Heart left ventricle (tissue), 16 donors: ENCODE results near the gene UCMA. TPM values are rescaled to one million over a fixed set of nuclear protein-coding genes. Genes with fewer than 3 reads are reported as not detected.
"Not testable (repeated sequence)": the region's sequence is repeated elsewhere in the genome, so short reads cannot be mapped to it uniquely, and the experiment has no call there.

Experiments used
- ATAC-seq, 4 donors: fragments of 200-7000 bp; cut with Tn5 transposase; one replicate each; pipeline ENCODE4 v1.9.1; 2020 to 2022; ENCODE audit warnings: moderate library complexity in 4 of 4, mild to moderate bottlenecking in 3 of 4, moderate number of reproducible peaks in 1 of 4
- DNase-seq, 5 donors: peaks; one replicate each; pipeline ENCODE4 v3.0.0-alpha.2; 2020
- H3K27ac ChIP-seq, 12 donors: fragments of 200-600 bp; sonication (generic) in 4 of 12; one replicate each; pipeline versions ENCODE4 v1.5.0 to v1.8.0; 2016 to 2022; ENCODE audit warnings: mild to moderate bottlenecking in 2 of 12
- H3K27me3 ChIP-seq, 9 donors: fragments of 200-600 bp; sonication (generic) in 2 of 9; one replicate each; pipeline versions ENCODE4 v1.5.1 to v1.8.0; 2016 to 2022; ENCODE audit warnings: mild to moderate bottlenecking in 3 of 9
- H3K36me3 ChIP-seq, 9 donors: fragments of 200-600 bp; sonication (generic) in 2 of 9; one replicate each; pipeline versions ENCODE4 v1.5.0 to v1.8.0; 2018 to 2022; ENCODE audit warnings: mild to moderate bottlenecking in 2 of 9
- H3K4me1 ChIP-seq, 12 donors: fragments of 200-600 bp; sonication (generic) in 4 of 12; one replicate each; pipeline versions ENCODE4 v1.5.0 to v1.8.0; 2016 to 2022; ENCODE audit warnings: mild to moderate bottlenecking in 3 of 12
- H3K4me3 ChIP-seq, 12 donors: fragments of 200-600 bp; sonication (generic) in 4 of 12; one replicate each; pipeline versions ENCODE4 v1.5.0 to v1.8.0; 2017 to 2022; ENCODE audit warnings: mild to moderate bottlenecking in 9 of 12, moderate library complexity in 4 of 12
- H3K9me3 ChIP-seq, 12 donors: fragments of 200-600 bp; sonication (generic) in 4 of 12; one replicate each; pipeline versions ENCODE4 v1.5.0 to v1.8.0; 2016 to 2022; ENCODE audit warnings: mild to moderate bottlenecking in 1 of 12
- POLR2A ChIP-seq, 2 donors: fragments of 450-650 bp; IDR thresholded peaks; one replicate each; pipeline ENCODE4 v1.6.1; 2017; ENCODE audit warnings: antibody characterized with exemption in 2 of 2, mild to moderate bottlenecking in 2 of 2, moderate library complexity in 2 of 2
- WGBS, 4 donors: extraction: QIAGEN DNeasy Blood & Tissue Kit in 2 of 4; methylation state at CpG; one replicate each; pipeline versions ENCODE4 v1.1.5 to v1.1.7; 2013 to 2018; 5-methylcytosine and 5-hydroxymethylcytosine counted together
- intact Hi-C, 10 donors: fragments of 100-400 bp; cut with DNase I; formaldehyde crosslinking; loops; one replicate each; pipeline versions ENCODE4 v1.11.1 to v1.14.2; 2022
- polyA plus RNA-seq, 2 donors: library from polyadenylated mRNA; stranded (reverse); fragments of 200-250 nt; gene quantifications; one replicate each; pipeline ENCODE4 v1.2.3, GENCODE V29; 2013
- total RNA-seq, 9 donors: library from RNA; depleted of rRNA in 2 of 9; stranded (reverse); fragments of >200 nt in 2 of 9; fragmentation: NEBNext Ultra II Directional in 3 of 9; extraction: Animal tissue kit (Norgen Biotek cat#: 25700) in 3 of 9; gene quantifications; one replicate each; pipeline versions ENCODE4 v1.1.0 to v1.2.4, GENCODE V29; 2016 to 2023
- TF ChIP-seq, protein P1 (sequence below), 12 donors: fragments of 200-600 bp; sonication (generic) in 4 of 12; IDR thresholded peaks; one replicate each; pipeline versions ENCODE4 v1.5.0 to v1.8.0; 2018 to 2022; ENCODE audit warnings: antibody characterized with exemption in 12 of 12, mild to moderate bottlenecking in 5 of 12
- donor health status: ischemic (EF 13 %, LVEDD 7.1; RV severe dilation, severe dysfunction).
- donor health status: healthy with polysubstance abuse.
- donor health status: DM: no; HTN: yes; CAD: no.
- donor health status: DM: no; HTN: no; CAD: no.
- donor health status: ischemic (EF 25% LVEDD 6.9; RV normal size, moderate dysfunction).
- donor health status: ischemic (EF 25% LVEDD 5.7; RV mildly dilated, moderate dysfunction).
- donor health status: healthy.
- donor health status: DM: yes; HTN: yes; CAD: no.
- donor health status: ischemic (EF 35%, LVEDD 5.7; RV mildly dilated, moderate dysfunction).
- donor health status: nonischemic (EF 11% LVEDD 7.7; RV severe dilation, severe dysfunction).
- donor health status: DM: yes; HTN: yes; CAD: no.
- donor health status: PGD.
- donor health status: ischemic (EF 29% LVEDD 5.4; RV normal size, mild dysfunction).
- donor health status: nonischemic (EF 23%, LVEDD 6.1; RV moderate dilation, normal function).

The UCMA gene
- total and polyA plus RNA-seq, 11 donors, result 0.38 TPM; not detected in 10

DNA sequence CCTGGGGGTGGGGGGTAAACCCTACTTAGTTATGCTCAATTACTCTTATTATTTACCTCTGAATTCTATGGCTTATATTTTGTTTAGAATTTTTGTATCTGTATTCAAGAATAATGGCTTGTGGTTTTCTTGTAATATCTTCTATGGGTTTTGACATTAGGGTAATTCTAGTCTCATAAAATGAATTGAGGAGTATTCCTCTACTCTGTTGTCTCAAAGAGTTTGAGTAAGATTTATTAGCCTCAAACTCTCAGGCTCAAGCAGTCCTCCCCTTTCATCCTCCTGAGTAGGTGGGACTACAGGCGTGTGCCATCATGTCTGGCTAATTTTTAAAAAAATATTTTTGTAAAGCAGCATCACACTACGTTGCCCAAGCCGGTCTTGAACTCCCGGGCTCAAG, 19.6 kb upstream of the UCMA start:
- no peak overlapping the region for H3K27ac ChIP-seq
- no peaks in the 10 kb centered on the region for H3K4me1 ChIP-seq
- no peaks in the 10 kb centered on the region for H3K9me3 ChIP-seq
- H3K27me3 ChIP-seq, result no peaks in the 10 kb centered on the region
- no peak overlapping the region for H3K4me3 ChIP-seq
- TF ChIP-seq, protein P1, sequence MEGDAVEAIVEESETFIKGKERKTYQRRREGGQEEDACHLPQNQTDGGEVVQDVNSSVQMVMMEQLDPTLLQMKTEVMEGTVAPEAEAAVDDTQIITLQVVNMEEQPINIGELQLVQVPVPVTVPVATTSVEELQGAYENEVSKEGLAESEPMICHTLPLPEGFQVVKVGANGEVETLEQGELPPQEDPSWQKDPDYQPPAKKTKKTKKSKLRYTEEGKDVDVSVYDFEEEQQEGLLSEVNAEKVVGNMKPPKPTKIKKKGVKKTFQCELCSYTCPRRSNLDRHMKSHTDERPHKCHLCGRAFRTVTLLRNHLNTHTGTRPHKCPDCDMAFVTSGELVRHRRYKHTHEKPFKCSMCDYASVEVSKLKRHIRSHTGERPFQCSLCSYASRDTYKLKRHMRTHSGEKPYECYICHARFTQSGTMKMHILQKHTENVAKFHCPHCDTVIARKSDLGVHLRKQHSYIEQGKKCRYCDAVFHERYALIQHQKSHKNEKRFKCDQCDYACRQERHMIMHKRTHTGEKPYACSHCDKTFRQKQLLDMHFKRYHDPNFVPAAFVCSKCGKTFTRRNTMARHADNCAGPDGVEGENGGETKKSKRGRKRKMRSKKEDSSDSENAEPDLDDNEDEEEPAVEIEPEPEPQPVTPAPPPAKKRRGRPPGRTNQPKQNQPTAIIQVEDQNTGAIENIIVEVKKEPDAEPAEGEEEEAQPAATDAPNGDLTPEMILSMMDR (IDR thresholded peaks at IDR 0.05), result no peak
- no peak for TF ChIP-seq POLR2A (IDR thresholded peaks at IDR 0.05)
- 86 to 94% (median 92%) methylated on average over 4 of the region's 4 CpGs for WGBS, 4 donors
- no peaks in the 10 kb centered on the region for H3K36me3 ChIP-seq
- ATAC-seq, result no peak
- intact Hi-C loops, result no loop called here
- DNase-seq, result no peak

DNA sequence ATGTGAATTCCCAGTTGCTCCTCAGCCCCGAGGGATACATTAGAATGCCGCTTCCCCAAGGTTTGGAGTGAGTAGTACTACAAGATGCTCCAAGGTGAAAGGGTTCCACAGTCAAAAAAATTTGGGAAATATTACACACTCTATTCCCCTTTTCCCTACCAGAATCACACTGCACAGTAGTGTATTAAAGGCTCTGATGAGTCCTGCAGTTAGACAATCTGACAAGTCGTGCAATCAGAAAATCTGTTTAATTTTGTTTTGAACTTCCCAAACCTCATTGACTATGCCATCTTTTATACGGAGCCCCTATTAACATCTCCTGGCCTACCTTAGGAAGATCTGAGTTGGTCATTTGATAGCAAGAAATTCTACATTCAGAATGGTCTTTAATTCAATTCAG, 13.6 kb upstream of the UCMA start:
- no peaks in the 10 kb centered on the region for H3K4me1 ChIP-seq
- 89 to 94% (median 92%) methylated on average over 4 of the region's 4 CpGs for WGBS, 4 donors
- TF ChIP-seq POLR2A (IDR thresholded peaks at IDR 0.05), result no peak
- TF ChIP-seq, protein P1 (IDR thresholded peaks at IDR 0.05), result no peak
- no peaks in the 10 kb centered on the region for H3K36me3 ChIP-seq
- H3K27me3 ChIP-seq, result no peaks in the 10 kb centered on the region
- H3K4me3 ChIP-seq, result no peak overlapping the region
- H3K9me3 ChIP-seq, result no peaks in the 10 kb centered on the region
- ATAC-seq (no peak), DNase-seq (no peak)
- intact Hi-C loops, result no loop called here
- no peak overlapping the region for H3K27ac ChIP-seq

DNA sequence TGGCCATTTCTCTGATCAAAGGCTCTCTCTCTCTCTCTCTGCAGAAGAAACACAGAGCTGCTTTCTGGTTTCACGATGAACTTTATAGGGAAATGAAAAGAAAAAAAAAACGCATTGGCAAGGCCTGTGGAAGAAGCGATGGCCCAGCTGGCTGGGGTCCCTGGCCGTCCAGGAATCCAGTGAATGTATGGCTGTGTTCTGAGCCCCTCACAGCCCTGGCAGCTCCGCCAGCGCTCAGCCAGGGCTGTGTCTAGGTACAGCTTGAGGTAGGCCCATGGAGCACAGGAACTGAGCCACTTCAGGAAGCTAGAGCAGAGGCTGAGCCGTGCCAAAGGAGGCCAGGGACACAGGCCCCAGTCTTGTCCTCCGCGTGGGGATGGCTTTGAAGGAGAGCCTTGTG, 13.1 kb upstream of the UCMA start:
- no peak for ATAC-seq
- WGBS, 4 donors, result 76 to 82% (median 79%) methylated on average over 8 to 9 of the region's 9 CpGs
- TF ChIP-seq, protein P1 (IDR thresholded peaks at IDR 0.05), result no peak
- TF ChIP-seq POLR2A (IDR thresholded peaks at IDR 0.05), result no peak
- Histone ChIP-seq H3K27me3 (no peaks in the 10 kb centered on the region), H3K36me3 (no peaks in the 10 kb centered on the region), H3K4me3 (no peak overlapping the region), H3K9me3 (no peaks in the 10 kb centered on the region), H3K27ac (no peak overlapping the region), H3K4me1 (no peaks in the 10 kb centered on the region)
- no peak for DNase-seq
- intact Hi-C loops, result no loop called here

DNA sequence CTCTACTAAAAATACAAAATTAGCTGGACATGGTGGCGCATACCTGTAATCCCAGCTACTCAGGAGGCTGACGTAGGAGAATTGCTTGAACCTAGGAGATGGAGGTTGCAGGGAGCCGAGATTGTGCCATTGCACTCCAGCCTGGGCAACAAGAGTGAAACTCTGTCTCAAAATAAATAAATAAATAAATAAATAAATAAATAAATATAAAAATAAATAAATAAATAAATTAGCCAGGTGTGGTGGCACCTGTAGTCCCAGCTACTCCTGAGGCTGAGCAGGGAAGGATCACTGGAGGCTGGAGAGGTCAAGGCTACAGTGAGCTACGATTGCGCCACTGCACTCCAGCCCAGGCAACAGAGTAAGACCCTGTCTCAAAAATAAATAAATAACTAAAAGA, 8.1 kb upstream of the UCMA start:
- H3K27me3 ChIP-seq, DNase-seq, ATAC-seq, H3K27ac ChIP-seq, intact Hi-C loops, H3K4me1 ChIP-seq, H3K36me3 ChIP-seq, H3K9me3 ChIP-seq, H3K4me3 ChIP-seq: not testable (repeated sequence)
- WGBS, 4 donors, result 89 to 97% (median 93%) methylated on average over 5 of the region's 5 CpGs

DNA sequence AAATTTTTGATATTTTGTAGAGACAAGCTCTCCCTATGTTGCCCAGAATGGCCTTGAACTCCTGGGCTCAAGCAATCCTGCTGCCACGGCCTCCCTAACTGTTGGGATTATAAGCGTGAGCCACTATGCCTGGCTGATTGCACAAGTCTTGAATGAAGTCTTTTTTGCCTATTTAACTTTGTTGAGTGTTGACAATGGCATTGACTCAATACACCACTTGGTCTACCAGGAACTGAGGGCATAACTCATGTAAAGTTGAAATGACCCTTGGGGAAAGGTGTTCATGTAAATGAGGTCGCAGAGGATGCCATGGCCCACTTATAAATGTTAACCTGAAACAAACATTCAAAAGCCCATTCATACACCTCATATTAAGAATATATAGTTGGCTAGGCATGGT, 7.4 kb upstream of the UCMA start:
- Histone ChIP-seq H3K36me3 (no peaks in the 10 kb centered on the region), H3K27me3 (no peaks in the 10 kb centered on the region), H3K9me3 (no peaks in the 10 kb centered on the region), H3K4me1 (no peaks in the 10 kb centered on the region), H3K27ac (no peak overlapping the region), H3K4me3 (no peak overlapping the region)
- ATAC-seq (no peak), DNase-seq (no peak)
- intact Hi-C loops, result no loop called here
- WGBS, 4 donors, result 82 to 93% (median 88%) methylated on average over 3 of the region's 3 CpGs
- no peak for TF ChIP-seq POLR2A (IDR thresholded peaks at IDR 0.05)
- TF ChIP-seq, protein P1 (IDR thresholded peaks at IDR 0.05), result no peak
